CD4-positive, CD25-positive, alpha-beta regulatory T cell (primary cell): ENCODE results near the gene NCKAP5. TPM values are rescaled to one million over a fixed set of nuclear protein-coding genes. Genes with fewer than 3 reads are reported as not detected.

Experiments
- ATAC-seq, 2 donors: fragments of 150-1000 bp; cut with Tn5 transposase; one replicate each; pipeline ENCODE4 v1.10.0; 2021; ENCODE audit warnings: low read depth in 2 of 2, moderate number of reproducible peaks in 2 of 2, moderate library complexity in 1 of 2
- DNase-seq, 3 donors: peaks; one replicate each; pipeline versions ENCODE4 v3.0.0 to v3.0.0-alpha.2; 2012 to 2022; ENCODE audit warnings: mixed read lengths in 1 of 3
- H3K27ac ChIP-seq: one replicate; pipeline ENCODE4 v1.7.0; 2013; ENCODE audit warnings: mild to moderate bottlenecking, low read length; ENCODE audit not compliant: insufficient read depth, poor library complexity, severe bottlenecking
- H3K27me3 ChIP-seq: one replicate; pipeline ENCODE4 v1.7.0; 2013; ENCODE audit warnings: low read length; ENCODE audit not compliant: control insufficient read depth, insufficient read depth
- H3K36me3 ChIP-seq: one replicate; pipeline ENCODE4 v1.7.0; 2013; ENCODE audit warnings: mild to moderate bottlenecking, low read length, moderate library complexity; ENCODE audit not compliant: control insufficient read depth, insufficient read depth
- H3K4me1 ChIP-seq: 2 replicates; pipeline ENCODE4 v1.7.0; 2013; ENCODE audit warnings: mild to moderate bottlenecking, low read length; ENCODE audit not compliant: insufficient read depth, control insufficient read depth, poor library complexity, severe bottlenecking
- H3K4me3 ChIP-seq: one replicate; pipeline ENCODE4 v1.7.0; 2013; ENCODE audit warnings: low read depth, mild to moderate bottlenecking, low read length, moderate library complexity
- H3K9me3 ChIP-seq, 2 experiments: 1 replicate in 1 of 2; 2 replicates in 1 of 2; pipeline ENCODE4 v1.7.0; 2013; ENCODE audit warnings: low read length in 2 of 2, mild to moderate bottlenecking in 1 of 2, moderate library complexity in 1 of 2; ENCODE audit not compliant: control insufficient read depth in 2 of 2
- H3K27ac Mint-ChIP-seq, 3 donors: one replicate each; pipeline ENCODE4 v1.8.0; 2020 to 2022; ENCODE audit warnings: mild to moderate bottlenecking in 3 of 3, mixed read lengths in 3 of 3, moderate library complexity in 2 of 3
- H3K27me3 Mint-ChIP-seq: one replicate; pipeline ENCODE4 v1.8.0; 2022; ENCODE audit warnings: mild to moderate bottlenecking, mixed read lengths
- H3K36me3 Mint-ChIP-seq: one replicate; pipeline ENCODE4 v1.8.0; 2020; ENCODE audit warnings: mixed read lengths
- H3K4me1 Mint-ChIP-seq, 4 donors: one replicate each; pipeline ENCODE4 v1.8.0; 2020 to 2022; ENCODE audit warnings: mixed read lengths in 4 of 4, mild to moderate bottlenecking in 1 of 4
- H3K4me3 Mint-ChIP-seq, 4 donors: one replicate each; pipeline ENCODE4 v1.8.0; 2020 to 2022; ENCODE audit warnings: mild to moderate bottlenecking in 4 of 4, mixed read lengths in 4 of 4, moderate library complexity in 3 of 4
- H3K9me3 Mint-ChIP-seq, 7 donors: one replicate each; pipeline ENCODE4 v1.8.0; 2020 to 2022; ENCODE audit warnings: mixed read lengths in 7 of 7, mild to moderate bottlenecking in 3 of 7, moderate library complexity in 2 of 7
- polyA plus RNA-seq, 4 donors: library from polyadenylated mRNA; unstranded; fragments of 300-500 nt; fragmentation: Illumina TruSeq; gene quantifications; one replicate each; pipeline ENCODE4 v1.2.3, GENCODE V29; 2021
- total RNA-seq: library from RNA; stranded (reverse); gene quantifications from one replicate; pipeline ENCODE4 v1.2.3, GENCODE V29; 2022

Gene NCKAP5
- total and polyA plus RNA-seq, 5 donors from 2014 or later, result not detected

- no peaks in the 10 kb centered on the region for H3K9me3 ChIP-seq
- H3K9me3 Mint-ChIP-seq, result peaks cover 0 to 3% (median 0%) of the 10 kb centered on the region in 7 donors
- H3K4me1 Mint-ChIP-seq, result no peaks in the 10 kb centered on the region
- no peak overlapping the region for H3K27ac ChIP-seq
- no peaks in the 10 kb centered on the region for H3K4me1 ChIP-seq
- H3K4me3 Mint-ChIP-seq, result no peak overlapping the region
- H3K36me3 ChIP-seq, result no peaks in the 10 kb centered on the region
- no peak for DNase-seq
- ATAC-seq, result no peak
- H3K27me3 ChIP-seq, result no peaks in the 10 kb centered on the region
- no peak overlapping the region for H3K4me3 ChIP-seq
- H3K27ac Mint-ChIP-seq, result no peak overlapping the region
- H3K36me3 Mint-ChIP-seq, result no peaks in the 10 kb centered on the region
- H3K27me3 Mint-ChIP-seq, result peaks cover 4% of the 10 kb centered on the region
Observed at GRCh38 chr2:133166031-133166430, 402.2 kb downstream of the NCKAP5 start.

DNA sequence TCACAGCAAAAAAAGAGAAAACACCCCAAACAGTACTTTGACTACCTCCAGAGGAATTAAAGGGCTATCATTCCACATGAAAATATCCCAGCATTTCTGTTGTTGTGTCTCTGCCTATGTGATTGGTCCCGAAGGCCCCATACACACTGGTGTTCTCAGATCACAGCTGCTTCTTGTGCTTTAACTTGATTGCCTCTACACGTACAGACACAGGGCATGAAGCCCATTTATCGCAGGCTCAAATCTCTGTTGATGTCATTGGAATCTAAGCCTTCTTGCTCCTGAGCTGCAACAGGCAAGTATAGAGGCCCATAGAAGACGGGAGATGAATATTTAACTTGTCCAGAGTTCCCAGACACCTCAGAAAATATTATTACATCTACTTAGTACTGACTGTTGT, 405.2 kb downstream of the NCKAP5 start:
- peaks cover 4% of the 10 kb centered on the region for H3K27me3 Mint-ChIP-seq
- H3K27ac ChIP-seq, result no peak overlapping the region
- ATAC-seq, result no peak
- H3K9me3 ChIP-seq, result no peaks in the 10 kb centered on the region
- no peaks in the 10 kb centered on the region for H3K4me1 Mint-ChIP-seq
- H3K9me3 Mint-ChIP-seq, result peaks cover 0 to 3% (median 0%) of the 10 kb centered on the region in 7 donors
- H3K36me3 ChIP-seq, result no peaks in the 10 kb centered on the region
- H3K4me1 ChIP-seq, result no peaks in the 10 kb centered on the region
- no peak for DNase-seq
- H3K4me3 ChIP-seq, result no peak overlapping the region
- H3K36me3 Mint-ChIP-seq, result no peaks in the 10 kb centered on the region
- no peak overlapping the region for H3K4me3 Mint-ChIP-seq
- H3K27ac Mint-ChIP-seq, result no peak overlapping the region
- H3K27me3 ChIP-seq, result no peaks in the 10 kb centered on the region

- Mint-ChIP-seq H3K9me3 (peaks cover 0 to 7% (median 0%) of the 10 kb centered on the region in 7 donors), H3K4me3 (no peak overlapping the region), H3K27me3 (peaks cover 4% of the 10 kb centered on the region), H3K27ac (no peak overlapping the region), H3K4me1 (no peaks in the 10 kb centered on the region), H3K36me3 (no peaks in the 10 kb centered on the region)
- Histone ChIP-seq H3K27me3 (no peaks in the 10 kb centered on the region), H3K4me1 (no peaks in the 10 kb centered on the region), H3K9me3 (no peaks in the 10 kb centered on the region), H3K4me3 (no peak overlapping the region), H3K27ac (no peak overlapping the region), H3K36me3 (no peaks in the 10 kb centered on the region)
- DNase-seq (no peak), ATAC-seq (no peak)
Observed at GRCh38 chr2:133158442-133158841, 409.8 kb downstream of the NCKAP5 start.

- peaks cover 0 to 7% (median 0%) of the 10 kb centered on the region in 7 donors for H3K9me3 Mint-ChIP-seq
- DNase-seq (no peak), ATAC-seq (no peak)
- H3K4me3 Mint-ChIP-seq, result no peak overlapping the region
- Histone ChIP-seq H3K9me3 (no peaks in the 10 kb centered on the region), H3K27me3 (no peaks in the 10 kb centered on the region), H3K4me1 (no peaks in the 10 kb centered on the region), H3K27ac (no peak overlapping the region), H3K36me3 (no peaks in the 10 kb centered on the region), H3K4me3 (no peak overlapping the region)
- H3K4me1 Mint-ChIP-seq, result no peaks in the 10 kb centered on the region
- no peak overlapping the region for H3K27ac Mint-ChIP-seq
- peaks cover 4% of the 10 kb centered on the region for H3K27me3 Mint-ChIP-seq
- H3K36me3 Mint-ChIP-seq, result no peaks in the 10 kb centered on the region
Observed at GRCh38 chr2:133158024-133158423, 410.2 kb downstream of the NCKAP5 start.

- H3K36me3 ChIP-seq, result no peaks in the 10 kb centered on the region
- H3K27ac ChIP-seq, result no peak overlapping the region
- no peak overlapping the region for H3K4me3 ChIP-seq
- peaks cover 4% of the 10 kb centered on the region for H3K27me3 Mint-ChIP-seq
- H3K4me1 Mint-ChIP-seq, result no peaks in the 10 kb centered on the region
- no peaks in the 10 kb centered on the region for H3K4me1 ChIP-seq
- no peaks in the 10 kb centered on the region for H3K9me3 ChIP-seq
- H3K9me3 Mint-ChIP-seq, result peaks cover 0 to 7% (median 0%) of the 10 kb centered on the region in 7 donors
- H3K27me3 ChIP-seq, result no peaks in the 10 kb centered on the region
- no peak overlapping the region for H3K27ac Mint-ChIP-seq
- no peaks in the 10 kb centered on the region for H3K36me3 Mint-ChIP-seq
- H3K4me3 Mint-ChIP-seq, result no peak overlapping the region
- DNase-seq, result no peak
- ATAC-seq, result no peak
Observed at GRCh38 chr2:133157141-133157540, 411.1 kb downstream of the NCKAP5 start.

DNA sequence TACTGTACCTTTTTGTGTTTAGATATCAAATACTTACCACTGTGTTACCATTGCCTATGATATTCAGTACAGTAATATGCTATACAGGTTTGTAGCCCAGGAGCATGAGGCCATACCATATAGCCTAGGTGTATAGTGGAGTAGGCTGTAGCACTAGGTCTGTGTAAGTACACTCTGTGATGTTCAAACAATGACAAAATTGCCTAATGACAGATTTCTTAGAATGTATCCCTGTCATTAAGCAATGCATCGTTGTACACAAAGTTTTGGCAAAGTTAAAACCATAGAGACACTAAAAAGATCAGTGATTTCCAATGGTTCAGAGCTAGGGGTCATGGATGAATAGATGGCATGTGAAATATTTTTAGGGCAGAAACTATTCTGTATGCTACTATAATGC, 415.5 kb downstream of the NCKAP5 start:
- no peak for ATAC-seq
- no peaks in the 10 kb centered on the region for H3K4me1 ChIP-seq
- H3K4me1 Mint-ChIP-seq, result no peaks in the 10 kb centered on the region

GRCh38 chr2:133148187-133148586, 420.1 kb downstream of the NCKAP5 start:
- Histone ChIP-seq H3K4me1 (no peaks in the 10 kb centered on the region), H3K36me3 (no peaks in the 10 kb centered on the region), H3K9me3 (no peaks in the 10 kb centered on the region), H3K27me3 (no peaks in the 10 kb centered on the region), H3K4me3 (no peak overlapping the region), H3K27ac (no peak overlapping the region)
- Mint-ChIP-seq H3K27me3 (no peaks in the 10 kb centered on the region), H3K4me1 (no peaks in the 10 kb centered on the region), H3K9me3 (peaks cover 1 to 14% (median 3%) of the 10 kb centered on the region in 7 donors), H3K4me3 (no peak overlapping the region), H3K27ac (no peak overlapping the region), H3K36me3 (no peaks in the 10 kb centered on the region)
- DNase-seq, result no peak
- ATAC-seq, result no peak

More for the DNA sequence above, 415.5 kb downstream of the NCKAP5 start:
- no peak overlapping the region for H3K4me3 Mint-ChIP-seq
- Histone ChIP-seq H3K4me3 (no peak overlapping the region), H3K27ac (no peak overlapping the region), H3K36me3 (no peaks in the 10 kb centered on the region), H3K9me3 (no peaks in the 10 kb centered on the region), H3K27me3 (no peaks in the 10 kb centered on the region)
- H3K27me3 Mint-ChIP-seq, result no peaks in the 10 kb centered on the region
- H3K36me3 Mint-ChIP-seq, result no peaks in the 10 kb centered on the region
- no peak for DNase-seq
- peaks cover 0 to 15% (median 3%) of the 10 kb centered on the region in 7 donors for H3K9me3 Mint-ChIP-seq
- no peak overlapping the region for H3K27ac Mint-ChIP-seq

DNA sequence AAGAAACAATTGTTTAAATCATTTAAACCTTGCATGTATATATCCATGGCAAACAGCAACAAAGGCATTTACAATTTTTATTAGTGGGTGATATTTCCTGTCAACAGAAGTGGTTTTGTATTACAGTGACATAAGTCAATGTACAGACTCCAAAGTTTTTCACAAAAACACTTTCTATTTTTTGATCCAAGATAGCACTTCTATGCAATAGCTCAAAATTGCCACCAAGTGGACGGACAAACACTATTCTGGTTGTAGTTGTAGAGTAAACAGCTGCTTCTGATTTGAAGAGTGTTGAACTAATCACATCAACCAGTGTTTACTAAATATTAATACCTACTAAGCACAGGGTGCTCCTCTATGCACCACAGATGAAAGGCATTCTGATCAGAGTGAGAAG, 421.4 kb downstream of the NCKAP5 start:
- Mint-ChIP-seq H3K4me1 (no peaks in the 10 kb centered on the region), H3K9me3 (peaks cover 1 to 14% (median 5%) of the 10 kb centered on the region in 7 donors), H3K4me3 (no peak overlapping the region), H3K27me3 (no peaks in the 10 kb centered on the region), H3K36me3 (no peaks in the 10 kb centered on the region), H3K27ac (no peak overlapping the region)
- Histone ChIP-seq H3K4me3 (no peak overlapping the region), H3K27ac (no peak overlapping the region), H3K36me3 (no peaks in the 10 kb centered on the region), H3K4me1 (no peaks in the 10 kb centered on the region), H3K9me3 (no peaks in the 10 kb centered on the region), H3K27me3 (no peaks in the 10 kb centered on the region)
- DNase-seq, result no peak
- ATAC-seq, result no peak
